ENCODE results near the gene SRD5A3. TPM values are rescaled to one million over a fixed set of nuclear protein-coding genes. Genes with fewer than 3 reads are reported as not detected.

Gene SRD5A3
- total RNA-seq, 1 donor from 2014 or later: 39.5 TPM

- Histone ChIP-seq H3K4me3 (ENCODE audit: insufficient read depth, low read depth, low read length) (no peak overlapping the region), H2AFZ (ENCODE audit: low read depth, low read length) (no peak overlapping the region), H3K27ac (ENCODE audit: low read depth, low read length) (peak overlapping the region; percentile 46), H3K36me3 (ENCODE audit: insufficient read depth, low read length) (no peaks in the 10 kb centered on the region), H3K9ac (ENCODE audit: low read length) (peak overlapping the region; percentile 49), H3K27me3 (ENCODE audit: insufficient read depth, low read length) (no peaks in the 10 kb centered on the region), H4K20me1 (ENCODE audit: insufficient read depth, low read length) (no peaks in the 10 kb centered on the region), H3K4me2 (ENCODE audit: low read length) (peak overlapping the region; percentile 62), H3K9me3 (ENCODE audit: insufficient read depth, low read depth, low read length) (no peaks in the 10 kb centered on the region), H3K79me2 (ENCODE audit: insufficient read depth, low read length) (no peaks in the 10 kb centered on the region), H3K4me1 (ENCODE audit: insufficient read depth, low read length) (peaks cover 6% of the 10 kb centered on the region)
- no peak overlapping the region for H3K27ac Mint-ChIP-seq (ENCODE audit: unreplicated experiment)
- H3K4me3 Mint-ChIP-seq (ENCODE audit: unreplicated experiment): peak overlapping the region; percentile 27
- H3K4me1 Mint-ChIP-seq (ENCODE audit: low read depth, unreplicated experiment): no peaks in the 10 kb centered on the region
- no peak for TF ChIP-seq EZH2 (IDR thresholded peaks at IDR 0.05; ENCODE audit: insufficient read depth, low read length)
- no peak for DNase-seq (ENCODE audit: low read depth)
- H3K36me3 Mint-ChIP-seq (ENCODE audit: low read depth, unreplicated experiment): peaks cover 15% of the 10 kb centered on the region
- FAIRE-seq: no peak
- no peaks in the 10 kb centered on the region for H3K9me3 Mint-ChIP-seq (ENCODE audit: unreplicated experiment)
- H3K27me3 Mint-ChIP-seq (ENCODE audit: low read depth, unreplicated experiment): no peaks in the 10 kb centered on the region
Observed at GRCh38 chr4:55366621-55367020, 20.6 kb downstream of the SRD5A3 start.

- TF ChIP-seq CTCF (IDR thresholded peaks at IDR 0.05; ENCODE audit: insufficient read depth, low read depth, low read length) (no peak), EZH2 (IDR thresholded peaks at IDR 0.05; ENCODE audit: insufficient read depth, low read length) (no peak)
- H4K20me1 ChIP-seq (ENCODE audit: insufficient read depth, low read length): no peaks in the 10 kb centered on the region
- Mint-ChIP-seq H3K4me1 (ENCODE audit: low read depth, unreplicated experiment) (no peaks in the 10 kb centered on the region), H3K9me3 (ENCODE audit: unreplicated experiment) (no peaks in the 10 kb centered on the region), H3K27ac (ENCODE audit: unreplicated experiment) (no peak overlapping the region), H3K27me3 (ENCODE audit: low read depth, unreplicated experiment) (no peaks in the 10 kb centered on the region), H3K4me3 (ENCODE audit: unreplicated experiment) (no peak overlapping the region), H3K36me3 (ENCODE audit: low read depth, unreplicated experiment) (peaks cover 13% of the 10 kb centered on the region)
- no peaks in the 10 kb centered on the region for H3K79me2 ChIP-seq (ENCODE audit: insufficient read depth, low read length)
- H3K9me3 ChIP-seq (ENCODE audit: insufficient read depth, low read depth, low read length): no peaks in the 10 kb centered on the region
- no peaks in the 10 kb centered on the region for H3K36me3 ChIP-seq (ENCODE audit: insufficient read depth, low read length)
- no peak overlapping the region for H2AFZ ChIP-seq (ENCODE audit: low read depth, low read length)
- peak overlapping the region; percentile 62 for H3K4me2 ChIP-seq (ENCODE audit: low read length)
- no peak overlapping the region for H3K4me3 ChIP-seq (ENCODE audit: insufficient read depth, low read depth, low read length)
- no peaks in the 10 kb centered on the region for H3K27me3 ChIP-seq (ENCODE audit: insufficient read depth, low read length)
- DNase-seq (ENCODE audit: low read depth) (no peak), FAIRE-seq (peak; percentile 32)
- peak overlapping the region; percentile 46 for H3K27ac ChIP-seq (ENCODE audit: low read depth, low read length)
- peak overlapping the region; percentile 49 for H3K9ac ChIP-seq (ENCODE audit: low read length)
- peaks cover 6% of the 10 kb centered on the region for H3K4me1 ChIP-seq (ENCODE audit: insufficient read depth, low read length)
Observed at GRCh38 chr4:55367084-55367722, 21.2 kb downstream of the SRD5A3 start.

- no peak overlapping the region for H3K27ac Mint-ChIP-seq (ENCODE audit: unreplicated experiment)
- FAIRE-seq (no peak), DNase-seq (ENCODE audit: low read depth) (no peak)
- Histone ChIP-seq H3K79me2 (ENCODE audit: insufficient read depth, low read length) (no peaks in the 10 kb centered on the region), H3K4me2 (ENCODE audit: low read length) (no peak overlapping the region), H3K9me3 (ENCODE audit: insufficient read depth, low read depth, low read length) (no peaks in the 10 kb centered on the region), H2AFZ (ENCODE audit: low read depth, low read length) (no peak overlapping the region), H3K4me1 (ENCODE audit: insufficient read depth, low read length) (peaks cover 6% of the 10 kb centered on the region), H3K36me3 (ENCODE audit: insufficient read depth, low read length) (no peaks in the 10 kb centered on the region), H4K20me1 (ENCODE audit: insufficient read depth, low read length) (no peaks in the 10 kb centered on the region), H3K9ac (ENCODE audit: low read length) (no peak overlapping the region), H3K27me3 (ENCODE audit: insufficient read depth, low read length) (no peaks in the 10 kb centered on the region), H3K27ac (ENCODE audit: low read depth, low read length) (no peak overlapping the region), H3K4me3 (ENCODE audit: insufficient read depth, low read depth, low read length) (no peak overlapping the region)
- no peak for TF ChIP-seq EZH2 (IDR thresholded peaks at IDR 0.05; ENCODE audit: insufficient read depth, low read length)
- no peaks in the 10 kb centered on the region for H3K27me3 Mint-ChIP-seq (ENCODE audit: low read depth, unreplicated experiment)
- H3K4me3 Mint-ChIP-seq (ENCODE audit: unreplicated experiment): no peak overlapping the region
- no peaks in the 10 kb centered on the region for H3K9me3 Mint-ChIP-seq (ENCODE audit: unreplicated experiment)
- no peaks in the 10 kb centered on the region for H3K4me1 Mint-ChIP-seq (ENCODE audit: low read depth, unreplicated experiment)
- peaks cover 10% of the 10 kb centered on the region for H3K36me3 Mint-ChIP-seq (ENCODE audit: low read depth, unreplicated experiment)
Observed at GRCh38 chr4:55369968-55370367, 23.9 kb downstream of the SRD5A3 start.
